Measurements from ENCODE around the gene MBNL1.

Gene MBNL1

GRCh38 chr3:152232001-152232400 lies 36.7 kb upstream of the MBNL1 start:
- TF ChIP-seq FOXP2 (optimal IDR thresholded peaks at IDR 0.05; ENCODE audit: control extremely low read depth, extremely low read length, insufficient read depth) (no peak), POLR2AphosphoS5 (IDR thresholded peaks at IDR 0.05; ENCODE audit: borderline replicate concordance, low read depth, low read length) (no peak), EZH2 (IDR thresholded peaks at IDR 0.05) (no peak)
- DNase-seq (ENCODE audit: low read depth, low spot score): no peak
- Histone ChIP-seq H3K9ac (ENCODE audit: insufficient read length) (no peak overlapping the region), H3K9me3 (ENCODE audit: low read depth, low read length) (no peaks in the 10 kb centered on the region; the same call in 1 of the 2 replicates), H3K36me3 (ENCODE audit: insufficient read depth, low read length) (no peaks in the 10 kb centered on the region), H3K4me3 (no peak overlapping the region), H3K27ac (no peak overlapping the region)

GRCh38 chr3:152232679-152233078 lies 36.0 kb upstream of the MBNL1 start:
- Histone ChIP-seq H3K4me3 (no peak overlapping the region), H3K27ac (no peak overlapping the region), H3K36me3 (ENCODE audit: insufficient read depth, low read length) (no peaks in the 10 kb centered on the region), H3K9me3 (ENCODE audit: low read depth, low read length) (no peaks in the 10 kb centered on the region; the same call in 1 of the 2 replicates), H3K9ac (ENCODE audit: insufficient read length) (no peak overlapping the region)
- no peak for DNase-seq (ENCODE audit: low read depth, low spot score)
- TF ChIP-seq EZH2 (IDR thresholded peaks at IDR 0.05) (no peak), POLR2AphosphoS5 (IDR thresholded peaks at IDR 0.05; ENCODE audit: borderline replicate concordance, low read depth, low read length) (no peak), FOXP2 (optimal IDR thresholded peaks at IDR 0.05; ENCODE audit: control extremely low read depth, extremely low read length, insufficient read depth) (no peak)

DNA sequence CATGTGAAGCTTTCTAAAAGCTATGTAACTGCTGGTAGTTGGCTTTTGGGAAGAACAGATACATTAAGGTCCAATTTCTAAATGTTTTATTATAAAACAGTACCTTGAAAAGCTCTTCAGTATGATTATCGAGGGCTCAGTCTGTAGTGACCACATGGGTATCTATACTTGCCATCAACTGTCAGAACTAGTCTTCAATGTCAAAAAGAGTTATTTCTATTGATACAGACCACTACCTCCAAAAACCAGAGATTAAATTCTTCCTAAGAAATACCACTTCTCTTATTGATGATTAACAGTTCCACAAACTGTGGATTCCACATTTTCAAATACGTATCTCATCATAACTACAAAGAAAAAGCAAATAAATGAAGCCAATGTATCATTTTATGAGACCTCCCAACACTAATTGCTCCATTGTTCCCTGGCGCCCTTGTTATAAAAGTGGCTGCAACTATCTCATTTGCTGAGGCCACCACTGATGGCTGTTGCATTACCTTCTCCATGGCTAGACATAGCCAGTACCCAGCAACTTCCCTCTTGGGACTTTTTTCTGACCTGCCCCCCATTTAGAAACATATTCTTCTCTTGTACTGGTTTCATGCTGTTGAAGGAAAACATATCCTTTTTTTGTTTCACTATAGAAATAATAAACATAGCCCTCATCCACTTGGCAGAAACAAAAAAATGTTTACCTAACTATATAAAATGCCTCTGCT lies 33.9 kb upstream of the MBNL1 start:
- no peaks in the 10 kb centered on the region; the same call in 1 of the 2 replicates for H3K9me3 ChIP-seq (ENCODE audit: low read depth, low read length)
- no peaks in the 10 kb centered on the region for H3K36me3 ChIP-seq (ENCODE audit: insufficient read depth, low read length)
- TF ChIP-seq FOXP2 (optimal IDR thresholded peaks at IDR 0.05; ENCODE audit: control extremely low read depth, extremely low read length, insufficient read depth): no peak
- TF ChIP-seq EZH2 (IDR thresholded peaks at IDR 0.05): no peak
- TF ChIP-seq POLR2AphosphoS5 (IDR thresholded peaks at IDR 0.05; ENCODE audit: borderline replicate concordance, low read depth, low read length): no peak
- no peak overlapping the region for H3K27ac ChIP-seq
- H3K9ac ChIP-seq (ENCODE audit: insufficient read length): no peak overlapping the region
- no peak overlapping the region for H3K4me3 ChIP-seq
- no peak for DNase-seq (ENCODE audit: low read depth, low spot score)

DNA sequence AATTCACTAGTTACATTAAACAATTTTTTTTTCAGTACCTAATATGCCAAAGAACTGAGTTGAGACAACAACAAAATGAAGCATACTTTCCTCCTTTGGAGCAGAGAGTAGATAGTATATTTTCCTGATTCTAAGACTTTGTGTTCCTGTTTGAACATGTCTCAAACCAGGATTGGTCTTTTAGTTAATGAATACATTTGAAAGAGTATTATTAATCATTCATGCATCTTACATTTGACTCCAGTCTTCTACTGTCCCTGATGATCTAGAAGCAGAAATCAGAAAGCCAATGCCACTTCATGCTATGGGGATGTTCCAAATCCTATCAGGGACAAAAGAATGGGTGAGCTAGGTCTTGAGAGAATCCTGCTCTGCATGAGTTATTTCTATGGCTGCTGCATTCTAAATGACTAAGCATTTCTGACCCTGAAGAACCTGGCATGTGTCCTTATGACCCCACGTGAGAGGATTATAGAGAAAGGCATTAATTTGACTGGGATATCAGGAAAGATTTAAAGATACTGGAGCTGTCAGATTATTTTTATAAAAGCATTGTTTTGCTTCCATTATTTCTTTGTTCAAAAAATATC lies 32.9 kb upstream of the MBNL1 start:
- H3K27ac ChIP-seq: peak overlapping the region; percentile 40; the same call in 1 of the 2 replicates
- H3K9ac ChIP-seq (ENCODE audit: insufficient read length): no peak overlapping the region

DNA sequence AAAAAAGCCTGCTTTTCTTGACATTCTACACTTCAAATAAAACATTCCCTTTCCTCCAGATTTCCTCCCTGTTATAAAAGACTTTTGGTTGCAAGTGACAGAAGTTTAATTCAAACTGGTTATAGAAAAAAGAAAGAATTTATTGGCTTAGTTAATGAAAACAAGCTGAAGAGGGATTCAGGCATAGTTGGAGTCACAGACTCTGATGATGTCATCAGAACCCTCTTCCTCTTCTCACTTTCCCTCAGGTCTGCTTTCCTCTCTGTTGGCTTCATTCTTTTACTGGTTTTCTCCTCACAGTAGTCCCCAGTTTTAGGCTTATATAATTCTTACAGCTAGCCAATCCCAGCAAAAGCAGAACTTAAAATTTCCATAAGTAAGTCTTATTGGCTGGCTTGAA lies 32.0 kb upstream of the MBNL1 start:
- Histone ChIP-seq H3K4me3 (peak overlapping the region; percentile 29), H3K9ac (ENCODE audit: insufficient read length) (no peak overlapping the region), H3K27ac (peak overlapping the region; percentile 90), H3K36me3 (ENCODE audit: insufficient read depth, low read length) (no peaks in the 10 kb centered on the region), H3K9me3 (ENCODE audit: low read depth, low read length) (no peaks in the 10 kb centered on the region; the same call in 1 of the 2 replicates)
- DNase-seq (ENCODE audit: low read depth, low spot score): peak; percentile 53
- TF ChIP-seq EZH2 (IDR thresholded peaks at IDR 0.05) (no peak), FOXP2 (optimal IDR thresholded peaks at IDR 0.05; ENCODE audit: control extremely low read depth, extremely low read length, insufficient read depth) (no peak), POLR2AphosphoS5 (IDR thresholded peaks at IDR 0.05; ENCODE audit: borderline replicate concordance, low read depth, low read length) (no peak)

More for the DNA sequence above, 32.9 kb upstream of the MBNL1 start:
- DNase-seq (ENCODE audit: low read depth, low spot score): no peak
- Histone ChIP-seq H3K36me3 (ENCODE audit: insufficient read depth, low read length) (no peaks in the 10 kb centered on the region), H3K4me3 (no peak overlapping the region), H3K9me3 (ENCODE audit: low read depth, low read length) (no peaks in the 10 kb centered on the region; the same call in 1 of the 2 replicates)
- TF ChIP-seq EZH2 (IDR thresholded peaks at IDR 0.05) (no peak), FOXP2 (optimal IDR thresholded peaks at IDR 0.05; ENCODE audit: control extremely low read depth, extremely low read length, insufficient read depth) (no peak), POLR2AphosphoS5 (IDR thresholded peaks at IDR 0.05; ENCODE audit: borderline replicate concordance, low read depth, low read length) (no peak)

DNA sequence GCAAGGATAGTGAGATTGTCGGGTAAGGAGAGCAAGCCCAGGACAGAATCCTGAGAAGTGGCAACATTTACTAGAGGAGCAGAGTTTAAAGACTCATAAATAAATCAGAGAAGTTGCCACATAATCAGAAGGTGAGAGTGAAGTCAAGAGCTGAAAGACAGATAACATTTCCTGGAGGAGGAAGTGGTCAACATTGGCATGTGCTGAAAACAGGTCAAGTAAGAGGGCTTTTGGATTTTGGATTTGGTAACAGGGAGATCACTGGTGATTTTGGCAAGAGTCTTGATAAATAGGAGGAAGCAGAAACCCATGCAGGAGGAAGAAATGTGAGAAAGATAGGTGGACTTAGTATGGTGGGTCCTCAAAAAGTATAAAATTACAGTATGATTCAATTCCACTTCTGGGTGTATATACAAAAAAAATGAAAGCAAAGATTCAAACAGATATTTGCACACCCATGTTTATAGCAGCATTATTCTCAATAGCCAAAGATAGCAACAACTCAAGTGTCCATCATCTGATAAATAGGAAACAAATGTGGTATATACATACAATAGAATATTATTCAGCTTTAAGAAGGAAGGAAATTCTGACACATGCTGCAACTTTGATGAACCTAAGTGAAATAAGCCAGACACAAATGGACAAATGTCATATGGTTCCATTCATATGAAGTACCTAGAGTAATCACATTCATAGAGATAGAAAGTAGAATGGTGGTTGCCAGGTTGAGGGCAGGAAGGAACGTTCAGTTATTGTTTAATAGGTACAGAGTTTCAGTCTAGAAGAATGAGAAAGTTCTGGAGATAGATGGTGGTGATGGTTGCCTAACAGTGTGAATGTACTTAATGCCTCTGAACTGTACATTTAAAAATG lies 27.3 kb upstream of the MBNL1 start:
- no peak for DNase-seq (ENCODE audit: low read depth, low spot score)
- no peaks in the 10 kb centered on the region for H3K36me3 ChIP-seq (ENCODE audit: insufficient read depth, low read length)
- no peak overlapping the region for H3K9ac ChIP-seq (ENCODE audit: insufficient read length)
- H3K9me3 ChIP-seq (ENCODE audit: low read depth, low read length): peaks cover 3% of the 10 kb centered on the region; the same call in 1 of the 2 replicates
- H3K27ac ChIP-seq: peak overlapping the region; percentile 10; the same call in 1 of the 2 replicates
- TF ChIP-seq FOXP2 (optimal IDR thresholded peaks at IDR 0.05; ENCODE audit: control extremely low read depth, extremely low read length, insufficient read depth): no peak
- TF ChIP-seq POLR2AphosphoS5 (IDR thresholded peaks at IDR 0.05; ENCODE audit: borderline replicate concordance, low read depth, low read length): no peak
- TF ChIP-seq EZH2 (IDR thresholded peaks at IDR 0.05): no peak
- H3K4me3 ChIP-seq: no peak overlapping the region

- H3K9ac ChIP-seq (ENCODE audit: insufficient read length): no peak overlapping the region
- peak overlapping the region; percentile 20; the same call in 1 of the 2 replicates for H3K27ac ChIP-seq
Observed at GRCh38 chr3:152243301-152243711, 25.4 kb upstream of the MBNL1 start.

More at GRCh38 chr3:152243301-152243711, 25.4 kb upstream of the MBNL1 start:
- TF ChIP-seq EZH2 (IDR thresholded peaks at IDR 0.05) (no peak), FOXP2 (optimal IDR thresholded peaks at IDR 0.05; ENCODE audit: control extremely low read depth, extremely low read length, insufficient read depth) (no peak)
- Histone ChIP-seq H3K4me3 (no peak overlapping the region), H3K36me3 (ENCODE audit: insufficient read depth, low read length) (no peaks in the 10 kb centered on the region), H3K9me3 (ENCODE audit: low read depth, low read length) (peaks cover 3% of the 10 kb centered on the region; the same call in 1 of the 2 replicates)
- no peak for DNase-seq (ENCODE audit: low read depth, low spot score)
